ENCODE data around the gene BTBD9. TPM values are rescaled to one million over a fixed set of nuclear protein-coding genes. Genes with fewer than 3 reads are reported as not detected.

Gene BTBD9
- total RNA-seq, 4 donors from 2014 or later = 5.5 to 14.1 (median 6.3) TPM

GRCh38 chr6:38679668-38680067 lies 39.9 kb upstream of the BTBD9 start:
- Histone ChIP-seq H3K27ac (no peak overlapping the region), H3K9me3 (no peaks in the 10 kb centered on the region), H3K27me3 (no peaks in the 10 kb centered on the region), H3K4me1 (peaks cover 0 to 2% of the 10 kb centered on the region in 2 donors), H3K36me3 (peaks cover 2 to 45% of the 10 kb centered on the region in 2 donors), H3K4me3 (no peak overlapping the region)
- ATAC-seq (no peak), DNase-seq (no peak)
- intact Hi-C loops (cut with DNase I; ENCODE audit: low total_unique reads) (no loop called here), in situ Hi-C loops (cut with MboI; ENCODE audit: low sequenced_read_pairs in 4 of 4) (no loop called here)
- TF ChIP-seq POLR2A (IDR thresholded peaks at IDR 0.05) = no peak
- TF ChIP-seq CTCF (IDR thresholded peaks at IDR 0.05 in 4 of 5, conservative IDR thresholded peaks at IDR 0.05 in 1 of 5) = no peak

- no peaks in the 10 kb centered on the region for H3K9me3 ChIP-seq
- H3K27ac ChIP-seq = no peak overlapping the region
Measured at GRCh38 chr6:38678178-38678760, 38.5 kb upstream of the BTBD9 start.

GRCh38 chr6:38676974-38677544 lies 37.3 kb upstream of the BTBD9 start:
- Histone ChIP-seq H3K9me3 (no peaks in the 10 kb centered on the region), H3K36me3 (peaks cover 2 to 22% of the 10 kb centered on the region in 2 donors), H3K27me3 (no peaks in the 10 kb centered on the region), H3K4me3 (no peak overlapping the region), H3K4me1 (no peaks in the 10 kb centered on the region), H3K27ac (no peak overlapping the region)
- no peak for TF ChIP-seq POLR2A (IDR thresholded peaks at IDR 0.05)
- no peak for TF ChIP-seq CTCF (IDR thresholded peaks at IDR 0.05 in 4 of 5, conservative IDR thresholded peaks at IDR 0.05 in 1 of 5)
- DNase-seq (no peak), ATAC-seq (no peak)
- in situ Hi-C loops (cut with MboI; ENCODE audit: low sequenced_read_pairs in 4 of 4) (no loop called here), intact Hi-C loops (cut with DNase I; ENCODE audit: low total_unique reads) (no loop called here)

More at GRCh38 chr6:38678178-38678760, 38.5 kb upstream of the BTBD9 start:
- Histone ChIP-seq H3K4me3 (no peak overlapping the region), H3K4me1 (no peaks in the 10 kb centered on the region), H3K36me3 (peaks cover 2 to 34% of the 10 kb centered on the region in 2 donors), H3K27me3 (no peaks in the 10 kb centered on the region)
- ATAC-seq (no peak), DNase-seq (no peak)
- no peak for TF ChIP-seq POLR2A (IDR thresholded peaks at IDR 0.05)
- TF ChIP-seq CTCF (IDR thresholded peaks at IDR 0.05 in 4 of 5, conservative IDR thresholded peaks at IDR 0.05 in 1 of 5) = no peak
- intact Hi-C loops (cut with DNase I; ENCODE audit: low total_unique reads) = no loop called here
- in situ Hi-C loops (cut with MboI; ENCODE audit: low sequenced_read_pairs in 4 of 4) = no loop called here

- intact Hi-C loops (cut with DNase I; ENCODE audit: low total_unique reads) = no loop called here
- Histone ChIP-seq H3K36me3 (peaks cover 2 to 17% of the 10 kb centered on the region in 2 donors), H3K4me1 (no peaks in the 10 kb centered on the region), H3K9me3 (no peaks in the 10 kb centered on the region), H3K27ac (no peak overlapping the region), H3K4me3 (no peak overlapping the region), H3K27me3 (no peaks in the 10 kb centered on the region)
- no peak for DNase-seq
- in situ Hi-C loops (cut with MboI; ENCODE audit: low sequenced_read_pairs in 4 of 4) = no loop called here
- ATAC-seq = no peak
- TF ChIP-seq POLR2A (IDR thresholded peaks at IDR 0.05) = no peak
- TF ChIP-seq CTCF (IDR thresholded peaks at IDR 0.05 in 4 of 5, conservative IDR thresholded peaks at IDR 0.05 in 1 of 5) = no peak
Measured at GRCh38 chr6:38676236-38676973, 36.7 kb upstream of the BTBD9 start.
